ENCODE measurements around the gene LITAF. TPM values are rescaled to one million over a fixed set of nuclear protein-coding genes. Genes with fewer than 3 reads are reported as not detected.

Gene LITAF
- total RNA-seq, 6 donors from 2014 or later: 65.8 to 281 (median 113) TPM

- Histone ChIP-seq H3K9me3 (no peaks in the 10 kb centered on the region), H3K4me3 (no peak overlapping the region), H3K36me3 (no peaks in the 10 kb centered on the region), H3K27ac (no peak overlapping the region), H3K27me3 (no peaks in the 10 kb centered on the region), H3K4me1 (peaks cover 20 to 30% (median 25%) of the 10 kb centered on the region in 4 donors)
- DNase-seq: no peak
- 87 to 91% methylated on average over 8 of the region's 8 CpGs for WGBS, 2 donors
- no peak for ATAC-seq (ENCODE audit: low FRiP score in 2 of 2)
- TF ChIP-seq CTCF (IDR thresholded peaks at IDR 0.05) (no peak), POLR2AphosphoS5 (IDR thresholded peaks at IDR 0.05) (no peak), EP300 (IDR thresholded peaks at IDR 0.05) (no peak), POLR2A (IDR thresholded peaks at IDR 0.05) (no peak)
Measured at GRCh38 chr16:11601425-11601824, 14.7 kb upstream of the LITAF start.

DNA sequence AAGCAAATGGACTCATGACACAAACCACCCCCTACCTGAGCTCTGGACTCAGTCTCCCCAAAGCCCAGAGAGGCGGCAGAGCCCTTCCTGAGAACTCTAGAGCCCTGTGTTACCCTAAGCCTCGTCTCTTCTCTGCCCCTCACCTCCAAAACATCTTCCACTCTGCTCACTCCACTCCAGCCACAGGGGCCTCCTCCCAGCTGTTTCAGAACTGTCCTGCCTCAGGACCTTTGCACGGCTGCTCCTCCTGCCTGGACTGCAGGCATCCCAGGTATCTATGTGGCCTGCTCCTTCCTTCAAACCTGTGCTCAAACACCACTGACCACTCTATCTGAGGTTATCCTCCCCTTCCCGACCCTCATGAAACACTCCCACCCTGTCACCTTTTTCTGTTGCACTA, 12.9 kb upstream of the LITAF start:
- 93 to 96% methylated on average over 4 of the region's 4 CpGs for WGBS, 2 donors
- Histone ChIP-seq H3K36me3 (no peaks in the 10 kb centered on the region), H3K4me1 (peaks cover 18 to 30% (median 20%) of the 10 kb centered on the region in 4 donors), H3K27me3 (no peaks in the 10 kb centered on the region), H3K27ac (peak overlapping the region; percentile 67 to 87 (median 83)), H3K4me3 (no peak overlapping the region), H3K9me3 (no peaks in the 10 kb centered on the region)
- TF ChIP-seq POLR2AphosphoS5 (IDR thresholded peaks at IDR 0.05) (no peak), EP300 (IDR thresholded peaks at IDR 0.05) (no peak), POLR2A (IDR thresholded peaks at IDR 0.05) (no peak), CTCF (IDR thresholded peaks at IDR 0.05) (no peak)
- DNase-seq (no peak), ATAC-seq (ENCODE audit: low FRiP score in 2 of 2) (no peak)

- WGBS, 2 donors: 61 to 67% methylated on average over 13 to 14 of the region's 14 CpGs
- Histone ChIP-seq H3K36me3 (no peaks in the 10 kb centered on the region), H3K27me3 (no peaks in the 10 kb centered on the region), H3K9me3 (no peaks in the 10 kb centered on the region), H3K27ac (peak overlapping the region; percentile 67 to 87 (median 83)), H3K4me1 (peaks cover 11 to 30% (median 18%) of the 10 kb centered on the region in 4 donors), H3K4me3 (no peak overlapping the region)
- TF ChIP-seq POLR2AphosphoS5 (IDR thresholded peaks at IDR 0.05): no peak
- TF ChIP-seq POLR2A (IDR thresholded peaks at IDR 0.05): peak in 1 of 4 donors; percentile 40
- TF ChIP-seq CTCF (IDR thresholded peaks at IDR 0.05): no peak
- no peak for TF ChIP-seq EP300 (IDR thresholded peaks at IDR 0.05)
- ATAC-seq (ENCODE audit: low FRiP score in 2 of 2) (peak; percentile 79 to 87), DNase-seq (peak in 1 of 2 donors; percentile 69)
Measured at GRCh38 chr16:11597235-11598095, 10.7 kb upstream of the LITAF start.

DNA sequence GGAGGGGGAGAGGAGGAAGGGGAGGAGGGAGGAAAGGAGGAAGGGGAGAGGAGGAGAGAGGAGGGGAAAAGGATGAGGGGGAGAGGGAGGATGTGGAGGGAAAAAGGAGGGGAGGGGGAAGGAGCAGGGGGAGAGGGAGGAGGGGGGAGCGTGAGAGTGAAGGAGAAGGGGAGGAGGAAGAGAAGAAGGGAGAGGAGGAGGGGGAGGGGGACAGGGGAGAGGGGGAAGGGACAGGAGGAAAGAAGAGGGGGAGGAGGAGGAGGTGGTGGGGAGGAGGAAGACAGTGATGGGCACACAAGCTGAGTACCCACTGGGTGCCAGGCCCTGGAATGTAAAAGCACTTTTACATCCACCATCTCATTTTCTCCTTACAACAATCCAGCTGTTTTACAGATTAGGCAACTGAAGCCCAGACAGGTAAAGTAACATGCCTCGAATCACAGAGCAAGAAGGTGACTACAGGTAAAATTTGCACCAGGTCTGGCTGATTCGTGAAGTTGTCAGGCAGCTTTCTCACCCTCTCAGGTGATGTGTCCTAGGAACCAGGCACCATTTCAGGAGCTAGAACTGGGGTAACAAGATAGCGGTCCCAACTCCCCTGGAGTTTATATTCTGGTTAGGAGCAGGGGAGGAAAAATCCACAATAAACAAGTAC, 10.0 kb upstream of the LITAF start:
- Histone ChIP-seq H3K36me3 (no peaks in the 10 kb centered on the region), H3K4me3 (no peak overlapping the region), H3K27me3 (no peaks in the 10 kb centered on the region), H3K9me3 (no peaks in the 10 kb centered on the region), H3K4me1 (peaks cover 11 to 30% (median 18%) of the 10 kb centered on the region in 4 donors), H3K27ac (peak overlapping the region; percentile 67 to 87 (median 83))
- WGBS, 2 donors: 57 to 69% methylated on average over 3 to 4 of the region's 4 CpGs
- ATAC-seq (ENCODE audit: low FRiP score in 2 of 2) (no peak), DNase-seq (no peak)
- no peak for TF ChIP-seq POLR2A (IDR thresholded peaks at IDR 0.05)
- no peak for TF ChIP-seq POLR2AphosphoS5 (IDR thresholded peaks at IDR 0.05)
- no peak for TF ChIP-seq EP300 (IDR thresholded peaks at IDR 0.05)
- no peak for TF ChIP-seq CTCF (IDR thresholded peaks at IDR 0.05)
